Activated naive CD8-positive, alpha-beta T cell (primary cell): Measurements from ENCODE around the gene PCDHGA11.

Source experiments
- H3K27ac Mint-ChIP-seq: one replicate; pipeline ENCODE4 v1.8.0; 2021; ENCODE audit warnings: mixed read lengths
- H3K27me3 Mint-ChIP-seq: one replicate; pipeline ENCODE4 v1.8.0; 2021; ENCODE audit warnings: mixed read lengths
- H3K36me3 Mint-ChIP-seq: one replicate; pipeline ENCODE4 v1.8.0; 2021; ENCODE audit warnings: mixed read lengths
- H3K4me1 Mint-ChIP-seq: one replicate; pipeline ENCODE4 v1.8.0; 2021; ENCODE audit warnings: low read depth, mixed read lengths
- H3K4me3 Mint-ChIP-seq: one replicate; pipeline ENCODE4 v1.8.0; 2021; ENCODE audit warnings: mild to moderate bottlenecking, mixed read lengths
- H3K9me3 Mint-ChIP-seq: one replicate; pipeline ENCODE4 v1.8.0; 2021; ENCODE audit warnings: low read depth, mixed read lengths

PCDHGA11 gene

GRCh38 chr5:141437221-141437620, 16.4 kb downstream of the PCDHGA11 start:
- no peaks in the 10 kb centered on the region for H3K4me1 Mint-ChIP-seq
- H3K27me3 Mint-ChIP-seq, result peaks cover 25% of the 10 kb centered on the region
- H3K27ac Mint-ChIP-seq, result no peak overlapping the region

GRCh38 chr5:141439411-141440141, 18.7 kb downstream of the PCDHGA11 start:
- Mint-ChIP-seq H3K36me3 (peaks cover 2% of the 10 kb centered on the region), H3K4me3 (no peak overlapping the region), H3K27ac (no peak overlapping the region), H3K9me3 (peaks cover 4% of the 10 kb centered on the region), H3K27me3 (peaks cover 20% of the 10 kb centered on the region), H3K4me1 (no peaks in the 10 kb centered on the region)

More at GRCh38 chr5:141437221-141437620, 16.4 kb downstream of the PCDHGA11 start:
- Mint-ChIP-seq H3K9me3 (peaks cover 2% of the 10 kb centered on the region), H3K4me3 (no peak overlapping the region), H3K36me3 (peaks cover 4% of the 10 kb centered on the region)

- H3K36me3 Mint-ChIP-seq, result peaks cover 2% of the 10 kb centered on the region
- no peak overlapping the region for H3K4me3 Mint-ChIP-seq
- H3K27me3 Mint-ChIP-seq, result peaks cover 19% of the 10 kb centered on the region
- H3K27ac Mint-ChIP-seq, result no peak overlapping the region
- H3K4me1 Mint-ChIP-seq, result no peaks in the 10 kb centered on the region
- H3K9me3 Mint-ChIP-seq, result peaks cover 4% of the 10 kb centered on the region
Observed at GRCh38 chr5:141440341-141440740, 19.5 kb downstream of the PCDHGA11 start.

- Mint-ChIP-seq H3K36me3 (peaks cover 2% of the 10 kb centered on the region), H3K27me3 (peaks cover 19% of the 10 kb centered on the region), H3K9me3 (peaks cover 4% of the 10 kb centered on the region), H3K4me3 (no peak overlapping the region), H3K27ac (no peak overlapping the region), H3K4me1 (no peaks in the 10 kb centered on the region)
Observed at GRCh38 chr5:141441571-141442170, 20.8 kb downstream of the PCDHGA11 start.

- peaks cover 15% of the 10 kb centered on the region for H3K27me3 Mint-ChIP-seq
- H3K36me3 Mint-ChIP-seq, result peaks cover 3% of the 10 kb centered on the region
- H3K27ac Mint-ChIP-seq, result no peak overlapping the region
- H3K4me1 Mint-ChIP-seq, result no peaks in the 10 kb centered on the region
- H3K4me3 Mint-ChIP-seq, result no peak overlapping the region
- no peaks in the 10 kb centered on the region for H3K9me3 Mint-ChIP-seq
Observed at GRCh38 chr5:141465351-141465750, 44.5 kb downstream of the PCDHGA11 start.
